HepG2 (cell line): ENCODE results near the gene ATF3. TPM values are rescaled to one million over a fixed set of nuclear protein-coding genes. Genes with fewer than 3 reads are reported as not detected.

Experiments
- polyA plus RNA-seq, 8 experiments: library from polyadenylated mRNA; depleted of rRNA in 3 of 8; stranded (reverse) in 7 of 8; unstranded in 1 of 8; fragments of >200 nt; fragmentation: Illumina TruSeq in 4 of 8; extraction: Trizol in 4 of 8; gene quantifications; 2 replicates each; pipeline versions ENCODE4 v1.2.1 to v1.2.3, GENCODE V29; 2011 to 2016; ENCODE audit warnings: low read depth in 4 of 8, missing spikeins in 1 of 8, mixed read lengths in 1 of 8; ENCODE audit not compliant: insufficient read depth in 1 of 8
- total RNA-seq, 5 experiments: library from RNA; depleted of rRNA; stranded (reverse); fragments of >200 nt; fragmentation: Illumina TruSeq; extraction: Trizol; gene quantifications; 2 replicates each; pipeline ENCODE4 v1.2.3, GENCODE V29; 2016; ENCODE audit warnings: low read depth in 1 of 5

Gene ATF3
- total and polyA plus RNA-seq, 2 of the 13 experiments (the other 11 are each of a cell fraction or from before 2014, with no cell fraction given) = 5.0 to 13.0 TPM

Other genes starting within 250 kb of the ATF3 start
- gene PACC1, start 193.9 kb upstream of the ATF3 start, total RNA-seq (2016; rRNA removed; fragmentation: Illumina TruSeq; extraction: Trizol) = 7.1 and 9.4 TPM in 2 replicates
- 10.7 and 14.1 TPM in 2 replicates for gene PACC1, start 193.9 kb upstream of the ATF3 start, polyA plus RNA-seq (2011; rRNA removed)
- gene NENF, start 175.8 kb upstream of the ATF3 start, total RNA-seq (2016; rRNA removed; fragmentation: Illumina TruSeq; extraction: Trizol) = 24.7 and 40.4 TPM in 2 replicates
- gene NENF, start 175.8 kb upstream of the ATF3 start, polyA plus RNA-seq (2011; rRNA removed) = 28.7 and 31.7 TPM in 2 replicates
- gene BATF3, start 91.1 kb downstream of the ATF3 start, total RNA-seq (2016; rRNA removed; fragmentation: Illumina TruSeq; extraction: Trizol) = not detected in 2 replicates
- 0.13 and 0.40 TPM in 2 replicates for gene BATF3, start 91.1 kb downstream of the ATF3 start, polyA plus RNA-seq (2011; rRNA removed)
- 77.4 and 119 TPM in 2 replicates for gene NSL1, start 183.0 kb downstream of the ATF3 start, total RNA-seq (2016; rRNA removed; fragmentation: Illumina TruSeq; extraction: Trizol)
- 26.4 and 34.5 TPM in 2 replicates for gene NSL1, start 183.0 kb downstream of the ATF3 start, polyA plus RNA-seq (2011; rRNA removed)
- 8.6 and 10.7 TPM in 2 replicates for gene TATDN3, start 183.1 kb downstream of the ATF3 start, total RNA-seq (2016; rRNA removed; fragmentation: Illumina TruSeq; extraction: Trizol)
- gene TATDN3, start 183.1 kb downstream of the ATF3 start, polyA plus RNA-seq (2011; rRNA removed) = 6.9 and 7.3 TPM in 2 replicates
- gene SPATA45, start 238.9 kb downstream of the ATF3 start, total RNA-seq (2016; rRNA removed; fragmentation: Illumina TruSeq; extraction: Trizol) = 0.64 and 0.86 TPM in 2 replicates
- gene SPATA45, start 238.9 kb downstream of the ATF3 start, polyA plus RNA-seq (2011; rRNA removed) = 0.17 TPM in 1 of 2 replicates, not detected in the other
- 18.6 and 39.8 TPM in 2 replicates for gene FLVCR1, start 249.5 kb downstream of the ATF3 start, total RNA-seq (2016; rRNA removed; fragmentation: Illumina TruSeq; extraction: Trizol)
- gene FLVCR1, start 249.5 kb downstream of the ATF3 start, polyA plus RNA-seq (2011; rRNA removed) = 14.8 and 16.0 TPM in 2 replicates